Prostate gland (tissue), 2 donors: ENCODE data around the gene CHKA.

Experiments used
- POLR2A ChIP-seq: fragments of 450-650 bp; IDR thresholded peaks from one replicate; pipeline ENCODE4 v1.6.1; 2016; ENCODE audit warnings: antibody characterized with exemption, mild to moderate bottlenecking
- POLR2AphosphoS5 ChIP-seq: sonication (generic); formaldehyde crosslinking; IDR thresholded peaks from one replicate; pipeline ENCODE4 v1.6.1; 2017; ENCODE audit warnings: antibody characterized with exemption
- TF ChIP-seq, protein P1 (sequence below), 4 experiments: fragments of 200-600 bp in 2 of 4; fragments of 450-650 bp in 2 of 4; sonication (generic) in 2 of 4; IDR thresholded peaks; 1 replicate in 3 of 4; 2 replicates in 1 of 4; pipeline ENCODE4 v1.5.1; 2016 to 2019; ENCODE audit warnings: antibody characterized with exemption in 4 of 4, mild to moderate bottlenecking in 2 of 4, moderate library complexity in 2 of 4

- TF ChIP-seq, protein P1, sequence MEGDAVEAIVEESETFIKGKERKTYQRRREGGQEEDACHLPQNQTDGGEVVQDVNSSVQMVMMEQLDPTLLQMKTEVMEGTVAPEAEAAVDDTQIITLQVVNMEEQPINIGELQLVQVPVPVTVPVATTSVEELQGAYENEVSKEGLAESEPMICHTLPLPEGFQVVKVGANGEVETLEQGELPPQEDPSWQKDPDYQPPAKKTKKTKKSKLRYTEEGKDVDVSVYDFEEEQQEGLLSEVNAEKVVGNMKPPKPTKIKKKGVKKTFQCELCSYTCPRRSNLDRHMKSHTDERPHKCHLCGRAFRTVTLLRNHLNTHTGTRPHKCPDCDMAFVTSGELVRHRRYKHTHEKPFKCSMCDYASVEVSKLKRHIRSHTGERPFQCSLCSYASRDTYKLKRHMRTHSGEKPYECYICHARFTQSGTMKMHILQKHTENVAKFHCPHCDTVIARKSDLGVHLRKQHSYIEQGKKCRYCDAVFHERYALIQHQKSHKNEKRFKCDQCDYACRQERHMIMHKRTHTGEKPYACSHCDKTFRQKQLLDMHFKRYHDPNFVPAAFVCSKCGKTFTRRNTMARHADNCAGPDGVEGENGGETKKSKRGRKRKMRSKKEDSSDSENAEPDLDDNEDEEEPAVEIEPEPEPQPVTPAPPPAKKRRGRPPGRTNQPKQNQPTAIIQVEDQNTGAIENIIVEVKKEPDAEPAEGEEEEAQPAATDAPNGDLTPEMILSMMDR (IDR thresholded peaks at IDR 0.05), result no peak
- no peak for TF ChIP-seq POLR2A
- peak; percentile 94 for TF ChIP-seq POLR2AphosphoS5
These were observed 39.5 kb downstream of the CHKA start for GRCh38 chr11:68081691-68082090.
